Right cardiac atrium (tissue), 5 donors: ENCODE results near the gene ZKSCAN5. TPM values are rescaled to one million over a fixed set of nuclear protein-coding genes. Genes with fewer than 3 reads are reported as not detected.

ENCODE experiments used
- ATAC-seq, 2 donors: fragments of 200-7000 bp; cut with Tn5 transposase; one replicate each; pipeline versions ENCODE4 v1.8.0 to v1.9.1; 2020; ENCODE audit warnings: moderate library complexity in 2 of 2, mild to moderate bottlenecking in 1 of 2
- DNase-seq, 3 donors: peaks; one replicate each; pipeline ENCODE4 v3.0.0-alpha.2; 2020
- H3K27ac ChIP-seq: one replicate; pipeline ENCODE4 v1.5.1; 2013; ENCODE audit warnings: mild to moderate bottlenecking, low read length, control low read depth, moderate library complexity
- H3K27me3 ChIP-seq: one replicate; pipeline ENCODE4 v1.6.1; 2013; ENCODE audit not compliant: control insufficient read depth, insufficient read depth
- H3K4me1 ChIP-seq: one replicate; pipeline ENCODE4 v1.6.1; 2013; ENCODE audit warnings: low read length; ENCODE audit not compliant: control insufficient read depth, insufficient read depth
- H3K4me3 ChIP-seq: one replicate; pipeline ENCODE4 v1.5.1; 2013; ENCODE audit warnings: low read length, control low read depth
- H3K9me3 ChIP-seq: one replicate; pipeline ENCODE4 v1.6.1; 2013; ENCODE audit warnings: low read length; ENCODE audit not compliant: control insufficient read depth
- WGBS: extraction: QIAGEN DNeasy Blood & Tissue Kit; methylation state at CpG from one replicate; pipeline ENCODE4 v1.1.7; 2013; 5-methylcytosine and 5-hydroxymethylcytosine counted together
- intact Hi-C, 4 donors: fragments of 100-400 bp; cut with DNase I; formaldehyde crosslinking; loops; one replicate each; pipeline versions ENCODE4 v1.11.0 to v1.14.0; 2022 to 2023
- long read RNA-seq, 4 donors: library from polyadenylated mRNA; unstranded; transcript quantifications; one replicate each; pipeline ENCODE4 v2.0.0, GENCODE V29; 2020 to 2021
- polyA plus RNA-seq: library from polyadenylated mRNA; stranded (reverse); fragments of 200-250 nt; gene quantifications from one replicate; pipeline ENCODE4 v1.2.3, GENCODE V29; 2013
- total RNA-seq, 4 donors: library from RNA; stranded (reverse); fragmentation: NEBNext Ultra II Directional; extraction: Animal tissue kit (Norgen Biotek cat#: 25700); gene quantifications; one replicate each; pipeline ENCODE4 v1.2.1, GENCODE V29; 2021
- donor health status: healthy with polysubstance abuse.
- donor health status: DM: no; HTN: yes; CAD: no.
- donor health status: DM: no; HTN: no; CAD: no.
- donor health status: DM: no; HTN: yes; CAD: no; lungs with severe emphysema.
- donor health status: DM: yes; HTN: yes; CAD: no.

Gene ZKSCAN5
- total RNA-seq (1 to 10 TPM; 6.1 to 7.1 (median 6.3) TPM), polyA plus RNA-seq (3.0 TPM)
- long read RNA-seq, donor 1, full-length matches to known transcripts: 1 of 12 reads
- long read RNA-seq, donor 1, partial matches to known transcripts: 7 of 12 reads
- long read RNA-seq, donor 1, other reads (novel, unspliced or antisense): 4 of 12 reads
- long read RNA-seq, donor 2, full-length matches to known transcripts: 3 of 6 reads
- long read RNA-seq, donor 2, partial matches to known transcripts: 1 of 6 reads
- long read RNA-seq, donor 2, other reads (novel, unspliced or antisense): 2 of 6 reads
- long read RNA-seq, donor 3, full-length matches to known transcripts: 4 of 22 reads
- long read RNA-seq, donor 3, partial matches to known transcripts: 10 of 22 reads
- long read RNA-seq, donor 3, other reads (novel, unspliced or antisense): 8 of 22 reads
- long read RNA-seq, donor 4, full-length matches to known transcripts: 2 of 6 reads
- long read RNA-seq, donor 4, partial matches to known transcripts: 3 of 6 reads
- long read RNA-seq, donor 4, other reads (novel, unspliced or antisense): 1 of 6 reads

DNA sequence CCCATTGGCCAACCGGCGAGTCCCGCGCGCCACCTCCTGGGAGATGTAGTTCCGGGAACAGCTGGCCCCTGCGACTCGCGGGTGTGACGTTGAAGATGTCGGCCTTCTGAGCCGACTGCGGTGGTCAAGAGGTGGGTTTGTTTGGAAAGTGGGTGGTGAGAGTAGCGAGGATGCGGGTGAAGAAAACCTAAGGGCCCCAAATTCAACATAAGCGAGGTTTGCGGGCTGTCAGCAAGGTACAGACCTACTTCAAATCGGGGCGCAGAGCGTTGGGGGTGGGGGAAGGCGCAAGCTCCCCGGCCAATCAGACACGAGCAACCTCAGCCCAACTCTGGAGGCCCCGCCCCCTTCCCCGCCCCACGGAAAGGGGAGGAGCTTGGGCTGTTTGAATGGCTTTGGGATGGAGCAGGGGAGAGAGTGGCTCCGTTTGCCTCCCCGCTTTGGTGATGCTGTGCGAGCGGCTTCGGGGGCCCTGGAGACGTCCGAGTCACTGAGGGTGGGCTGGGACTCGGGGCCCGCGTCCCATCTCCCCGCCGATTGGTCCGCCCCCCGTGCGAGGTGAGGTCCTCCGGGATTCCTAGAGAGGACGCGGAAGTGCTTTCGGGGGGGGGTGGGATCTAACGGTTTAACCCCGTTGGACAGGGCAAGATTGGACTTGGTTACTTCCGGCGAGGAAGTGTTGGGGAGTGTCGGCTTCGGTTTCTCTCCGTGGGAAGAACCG is at the start of gene ZKSCAN5:
TSS of gene ZKSCAN5 (plus strand) at position 60 of the 721 bp plus-strand sequence. CDS start 1,383 bp downstream, outside the sequence.
- intact Hi-C loops: loop anchor here in 1 of 4 donors (10.0 kb wide), 1 partner anchor 50 kb away; the partner anchor contains the start of genes FAM200A and ZNF655
- Histone ChIP-seq H3K4me1 (peaks cover 6% of the 10 kb centered on the region), H3K27ac (peak within 1 kb of the TSS; percentile 96), H3K9me3 (no peaks in the 10 kb centered on the region), H3K27me3 (no peaks in the 10 kb centered on the region), H3K4me3 (peak within 1 kb of the TSS; percentile 83)
- under 1% methylated on average over 53 of the region's 53 CpGs for WGBS
- peak; percentile 99 to 100 (median 99) for DNase-seq
- ATAC-seq: peak; percentile 96

DNA sequence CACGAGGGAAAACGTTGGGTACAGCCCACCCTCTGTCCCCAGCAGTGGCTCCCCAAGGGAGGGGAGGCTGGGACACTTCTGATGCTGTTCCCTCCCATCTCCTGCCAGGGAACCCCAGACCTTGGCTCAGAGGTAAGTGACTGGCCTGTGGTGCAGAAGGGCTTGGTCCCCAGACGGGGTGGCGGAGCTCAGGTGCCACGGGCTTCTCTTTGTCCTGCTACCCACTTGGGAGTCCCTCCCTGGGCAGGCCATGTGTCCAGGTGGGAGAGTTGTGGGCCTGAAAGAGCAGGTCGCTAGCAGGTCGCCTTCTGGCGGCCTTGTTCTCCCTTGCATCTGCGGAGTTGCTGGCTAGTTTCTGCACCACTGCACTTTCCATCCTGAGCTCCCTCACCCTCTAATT is 48.6 kb upstream of the ZKSCAN5 start:
- H3K9me3 ChIP-seq: no peaks in the 10 kb centered on the region
- H3K27me3 ChIP-seq: no peaks in the 10 kb centered on the region
- DNase-seq: peak in 1 of 3 donors; percentile 24
- ATAC-seq: no peak
- WGBS: 78% methylated on average over 9 of the region's 9 CpGs
- H3K4me3 ChIP-seq: no peak overlapping the region
- no peak overlapping the region for H3K27ac ChIP-seq
- intact Hi-C loops: no loop called here
- H3K4me1 ChIP-seq: no peaks in the 10 kb centered on the region

DNA sequence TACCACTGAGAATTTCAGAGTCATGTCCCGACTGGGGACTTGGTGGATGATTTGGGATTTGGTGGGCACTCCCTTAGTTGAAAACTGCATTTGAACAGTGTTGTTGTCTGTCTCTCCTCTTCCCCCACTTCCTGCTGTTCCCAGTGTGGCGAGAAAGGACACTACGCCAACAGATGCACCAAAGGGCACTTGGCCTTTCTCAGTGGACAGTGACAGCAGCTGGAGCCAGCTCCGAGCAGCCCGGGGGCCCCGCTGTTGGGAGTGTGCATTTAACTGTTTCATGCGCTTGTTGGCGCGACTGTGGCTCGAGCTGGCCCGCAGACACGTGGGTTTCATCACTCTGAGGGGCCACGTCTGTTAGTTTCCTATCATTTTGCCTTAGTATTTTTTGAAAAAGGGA is 48.2 kb upstream of the ZKSCAN5 start:
- H3K27me3 ChIP-seq: no peaks in the 10 kb centered on the region
- 60% methylated on average over 13 of the region's 13 CpGs for WGBS
- DNase-seq: peak in 1 of 3 donors; percentile 54
- H3K4me3 ChIP-seq: no peak overlapping the region
- no peaks in the 10 kb centered on the region for H3K9me3 ChIP-seq
- intact Hi-C loops: no loop called here
- H3K4me1 ChIP-seq: no peaks in the 10 kb centered on the region
- ATAC-seq: no peak
- H3K27ac ChIP-seq: no peak overlapping the region

DNA sequence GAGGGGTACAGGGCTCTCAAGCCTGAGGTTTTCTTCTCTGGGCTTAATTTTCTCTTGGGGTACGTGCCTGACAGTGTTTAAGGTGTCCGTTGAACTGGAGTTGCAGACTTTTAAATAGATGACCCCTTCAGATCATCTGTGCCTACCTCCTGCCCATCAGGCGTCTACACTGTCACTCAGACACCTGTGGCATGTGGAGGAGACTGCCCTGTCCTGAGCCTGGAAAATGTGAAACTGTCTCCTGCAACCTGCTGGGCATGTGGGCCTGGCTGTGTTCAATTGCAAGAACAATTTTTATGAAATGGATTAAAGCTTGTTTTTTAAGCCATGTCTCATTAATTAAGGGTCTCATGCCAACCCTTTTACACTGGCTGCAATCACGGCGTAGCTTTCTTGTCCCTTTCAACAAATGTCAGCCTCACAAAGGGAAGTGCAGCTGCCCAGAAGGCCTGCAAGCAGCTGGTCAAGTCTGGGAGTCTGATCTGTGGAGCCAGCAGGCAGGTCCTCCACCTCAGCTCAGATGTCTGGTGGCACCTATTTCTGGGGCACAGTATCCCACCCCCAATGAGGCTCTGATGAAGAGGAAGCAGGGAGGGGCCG is 47.3 kb upstream of the ZKSCAN5 start:
- 76% methylated on average over 6 of the region's 6 CpGs for WGBS
- H3K4me3 ChIP-seq: no peak overlapping the region

DNA sequence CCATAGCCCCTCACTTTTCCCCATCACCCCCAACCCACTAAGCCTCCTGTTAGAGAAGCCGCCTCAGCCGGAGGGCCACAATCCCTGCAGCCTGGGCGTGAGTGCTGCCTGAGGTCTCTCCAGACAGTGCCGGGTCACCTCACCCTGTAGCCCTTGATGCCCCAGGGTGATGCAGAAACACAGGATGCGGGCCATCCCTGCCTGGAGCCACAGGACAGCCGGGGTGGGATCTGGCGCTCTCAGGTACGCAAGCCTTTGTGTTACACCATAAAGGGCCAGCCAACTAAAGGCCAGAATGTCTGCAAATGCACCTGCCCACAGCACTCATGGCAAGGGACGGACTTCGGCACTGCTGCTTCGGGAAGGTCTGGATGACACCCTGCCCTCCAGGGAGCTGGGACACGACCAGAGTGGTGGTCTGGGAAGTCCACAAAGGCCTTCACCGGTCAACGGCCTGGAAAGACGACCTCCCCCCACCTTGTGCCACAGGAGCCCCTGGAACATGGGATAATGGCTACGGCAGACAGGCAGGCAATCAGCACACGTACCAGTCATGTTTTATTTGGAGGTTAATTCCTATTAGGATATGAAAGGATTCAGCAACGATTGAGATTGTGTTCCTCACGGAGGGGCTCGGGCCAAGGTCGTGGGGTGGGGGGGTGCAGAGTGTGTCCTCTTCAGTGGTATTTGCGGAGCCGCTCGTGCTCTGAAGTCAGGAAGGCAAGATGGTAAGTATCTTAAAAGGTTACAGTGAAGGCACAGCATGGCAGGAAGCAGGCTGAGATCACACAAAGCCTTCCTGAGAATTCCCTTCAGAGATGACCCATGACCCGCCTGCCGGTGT is 46.6 kb upstream of the ZKSCAN5 start:
- H3K27ac ChIP-seq: no peak overlapping the region
- peak in 1 of 3 donors; percentile 36 for DNase-seq
- ATAC-seq: peak in 1 of 2 donors; percentile 7
- H3K9me3 ChIP-seq: no peaks in the 10 kb centered on the region
- 74% methylated on average over 26 of the region's 26 CpGs for WGBS
- intact Hi-C loops: no loop called here
- H3K27me3 ChIP-seq: no peaks in the 10 kb centered on the region
- H3K4me1 ChIP-seq: no peaks in the 10 kb centered on the region
- H3K4me3 ChIP-seq: no peak overlapping the region

More for the DNA sequence above, 47.3 kb upstream of the ZKSCAN5 start:
- Histone ChIP-seq H3K9me3 (no peaks in the 10 kb centered on the region), H3K4me1 (no peaks in the 10 kb centered on the region), H3K27ac (no peak overlapping the region), H3K27me3 (no peaks in the 10 kb centered on the region)
- ATAC-seq (no peak), DNase-seq (no peak)
- intact Hi-C loops: no loop called here

DNA sequence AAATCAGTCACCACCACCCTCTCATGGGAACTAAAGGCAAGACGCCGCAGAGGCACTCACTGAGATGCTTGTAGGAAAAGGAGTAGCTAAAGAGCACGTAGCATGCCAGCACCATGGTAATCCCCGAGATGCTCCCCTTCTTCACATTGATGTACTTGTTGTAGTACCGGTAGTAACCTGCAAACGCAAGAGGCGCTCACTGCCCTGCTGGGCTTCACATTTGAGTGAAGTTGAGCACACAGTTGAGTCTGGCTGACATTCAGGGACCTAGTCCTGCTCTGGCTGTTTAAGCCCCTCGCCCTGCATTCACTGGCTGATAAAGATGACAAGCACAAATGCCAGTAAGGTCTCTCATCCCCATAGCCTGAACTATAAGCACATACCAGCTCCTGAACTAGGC is 45.4 kb upstream of the ZKSCAN5 start:
- Histone ChIP-seq H3K4me1 (no peaks in the 10 kb centered on the region), H3K9me3 (no peaks in the 10 kb centered on the region), H3K27ac (no peak overlapping the region), H3K4me3 (no peak overlapping the region), H3K27me3 (no peaks in the 10 kb centered on the region)
- ATAC-seq: no peak
- no peak for DNase-seq
- intact Hi-C loops: no loop called here
- 91% methylated on average over 8 of the region's 8 CpGs for WGBS

DNA sequence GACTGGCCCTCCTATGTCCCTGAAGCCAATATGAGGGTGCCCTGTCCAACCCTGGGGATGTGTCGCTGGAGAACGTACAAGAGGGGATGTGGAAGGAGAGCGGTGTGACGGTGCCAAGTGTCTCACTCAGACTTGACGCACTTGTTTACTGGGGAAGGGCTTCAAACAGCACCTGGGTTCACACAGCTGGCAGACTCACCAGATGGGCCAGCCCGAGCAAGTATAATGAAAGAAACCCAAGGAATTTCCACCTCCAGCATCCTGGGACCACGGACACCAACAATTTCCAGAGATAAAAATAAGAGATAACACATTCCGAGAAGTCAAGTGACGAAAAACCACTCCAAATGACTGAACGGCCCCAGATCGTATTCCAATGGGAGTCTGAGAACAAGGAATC is 43.8 kb upstream of the ZKSCAN5 start:
- H3K4me1 ChIP-seq: peaks cover 2% of the 10 kb centered on the region
- peak in 1 of 2 donors; percentile 7 for ATAC-seq

DNA sequence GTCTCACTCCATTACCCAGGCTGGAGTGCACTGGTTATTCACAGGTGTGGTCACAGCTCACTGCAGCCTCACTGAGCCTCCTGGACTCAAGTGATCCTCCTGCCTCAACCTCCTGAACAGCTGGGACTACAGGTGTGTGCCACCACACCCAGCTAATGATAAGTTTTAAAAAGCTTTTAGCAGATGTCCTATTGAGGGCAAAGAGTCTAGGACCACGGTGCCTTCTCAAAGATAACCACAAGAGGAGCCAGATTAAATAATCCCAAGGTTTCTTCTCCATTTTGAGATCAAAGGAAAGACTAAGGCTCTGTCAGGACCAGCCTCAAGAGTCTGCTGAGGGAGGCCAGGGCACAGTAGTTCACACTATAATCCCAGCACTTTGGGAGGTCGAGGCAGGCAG is 43.2 kb upstream of the ZKSCAN5 start:
- H3K4me1 ChIP-seq: peaks cover 2% of the 10 kb centered on the region
- DNase-seq (no peak), ATAC-seq (no peak)
- no peaks in the 10 kb centered on the region for H3K9me3 ChIP-seq
- H3K4me3 ChIP-seq: no peak overlapping the region
- intact Hi-C loops: no loop called here
- no peaks in the 10 kb centered on the region for H3K27me3 ChIP-seq
- H3K27ac ChIP-seq: no peak overlapping the region
- WGBS: 89% methylated on average over 2 of the region's 2 CpGs

More for the DNA sequence above, 43.8 kb upstream of the ZKSCAN5 start:
- H3K27ac ChIP-seq: peak overlapping the region; percentile 25
- DNase-seq: no peak
- 63% methylated on average over 11 of the region's 11 CpGs for WGBS
- intact Hi-C loops: no loop called here
- no peaks in the 10 kb centered on the region for H3K9me3 ChIP-seq
- H3K4me3 ChIP-seq: no peak overlapping the region
- H3K27me3 ChIP-seq: no peaks in the 10 kb centered on the region

DNA sequence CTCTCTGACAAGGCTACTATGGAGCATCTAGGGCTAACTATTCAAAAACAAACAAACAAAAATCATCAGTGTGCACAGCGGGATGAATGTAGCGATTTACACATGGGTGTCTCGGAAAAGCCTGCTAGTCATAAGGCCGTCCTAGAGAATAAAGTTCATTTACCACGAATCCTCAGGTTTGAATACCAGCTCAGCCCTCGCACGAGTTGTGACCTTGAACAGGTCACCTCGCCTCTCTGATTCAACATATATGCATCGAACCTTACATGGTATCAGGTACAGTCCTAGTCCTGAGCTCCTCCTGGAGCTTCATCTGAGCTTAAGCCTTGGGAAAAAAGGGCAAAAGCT is 39.1 kb upstream of the ZKSCAN5 start:
- Histone ChIP-seq H3K9me3 (no peaks in the 10 kb centered on the region), H3K27me3 (no peaks in the 10 kb centered on the region), H3K27ac (peak overlapping the region; percentile 92), H3K4me1 (peaks cover 2% of the 10 kb centered on the region), H3K4me3 (peak overlapping the region; percentile 76)
- no peak for DNase-seq
- intact Hi-C loops: no loop called here
- ATAC-seq: peak in 1 of 2 donors; percentile 6
- 6% methylated on average over 9 of the region's 9 CpGs for WGBS

DNA sequence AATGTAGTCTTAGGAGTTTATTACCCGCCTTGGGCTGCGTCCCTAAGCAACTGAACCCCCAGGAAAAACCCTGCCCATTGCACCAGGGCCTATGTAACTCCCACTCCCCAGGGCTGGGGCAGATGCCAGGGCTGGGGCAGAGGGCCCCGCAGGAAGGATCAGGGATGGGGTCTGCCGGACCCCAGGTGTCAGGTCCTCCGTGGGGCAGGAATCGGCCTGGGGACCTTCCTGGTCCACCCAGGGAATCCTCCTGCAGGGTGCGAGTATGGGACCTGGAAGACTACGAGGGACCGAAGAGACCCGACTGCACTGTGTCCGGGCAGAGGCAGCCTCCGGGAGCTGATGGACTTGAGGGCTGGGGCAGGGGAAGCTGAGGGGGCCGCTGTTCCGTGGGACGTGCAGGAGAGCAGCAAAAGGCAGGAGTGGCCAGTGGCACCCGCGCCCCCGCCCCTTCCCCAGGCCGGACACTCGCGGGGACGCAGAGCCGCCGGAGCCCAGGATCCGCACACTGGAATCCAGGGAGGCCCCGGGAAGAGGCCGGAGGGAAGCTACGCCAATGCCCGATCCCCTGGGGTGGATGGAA is 36.0 kb upstream of the ZKSCAN5 start:
- Histone ChIP-seq H3K27me3 (no peaks in the 10 kb centered on the region), H3K27ac (no peak overlapping the region), H3K9me3 (no peaks in the 10 kb centered on the region), H3K4me3 (no peak overlapping the region), H3K4me1 (peaks cover 3% of the 10 kb centered on the region)
- ATAC-seq (no peak), DNase-seq (no peak)
- WGBS: 88% methylated on average over 29 of the region's 29 CpGs
- intact Hi-C loops: no loop called here
